Nephron progenitor cell (in vitro differentiated cells): ENCODE measurements around the gene KRT222.

ENCODE experiments used
- DNase-seq: peaks from one replicate; pipeline ENCODE4 v3.0.0; 2021
- H3K27ac Mint-ChIP-seq: 2 replicates; pipeline ENCODE4 v1.8.0; 2021; ENCODE audit warnings: mild to moderate bottlenecking, moderate library complexity, mixed read lengths
- H3K27me3 Mint-ChIP-seq: 2 replicates; pipeline ENCODE4 v1.8.0; 2021; ENCODE audit warnings: mild to moderate bottlenecking, low read depth, mixed read lengths; ENCODE audit not compliant: poor library complexity
- H3K36me3 Mint-ChIP-seq: 2 replicates; pipeline ENCODE4 v1.8.0; 2021; ENCODE audit warnings: low read depth, mixed read lengths
- H3K4me1 Mint-ChIP-seq: 2 replicates; pipeline ENCODE4 v1.8.0; 2021; ENCODE audit warnings: mixed read lengths
- H3K4me3 Mint-ChIP-seq: 2 replicates; pipeline ENCODE4 v1.8.0; 2021; ENCODE audit warnings: mild to moderate bottlenecking, moderate library complexity, mixed read lengths
- H3K9me3 Mint-ChIP-seq: 2 replicates; pipeline ENCODE4 v1.8.0; 2021; ENCODE audit warnings: mild to moderate bottlenecking, moderate library complexity, mixed read lengths
- CTCF ChIP-seq: fragments of 200-600 bp; sonication (generic); IDR thresholded peaks from 2 replicates; pipeline ENCODE4 v1.5.0; 2021; ENCODE audit warnings: antibody characterized with exemption

The KRT222 gene

GRCh38 chr17:40699853-40700252, 34.9 kb upstream of the KRT222 start:
- no peaks in the 10 kb centered on the region for H3K9me3 Mint-ChIP-seq
- DNase-seq, result no peak
- peaks cover 12% of the 10 kb centered on the region for H3K4me1 Mint-ChIP-seq
- no peak overlapping the region for H3K27ac Mint-ChIP-seq
- H3K36me3 Mint-ChIP-seq, result no peaks in the 10 kb centered on the region
- H3K27me3 Mint-ChIP-seq, result peaks cover 31% of the 10 kb centered on the region
- TF ChIP-seq CTCF, result no peak
- no peak overlapping the region for H3K4me3 Mint-ChIP-seq

DNA sequence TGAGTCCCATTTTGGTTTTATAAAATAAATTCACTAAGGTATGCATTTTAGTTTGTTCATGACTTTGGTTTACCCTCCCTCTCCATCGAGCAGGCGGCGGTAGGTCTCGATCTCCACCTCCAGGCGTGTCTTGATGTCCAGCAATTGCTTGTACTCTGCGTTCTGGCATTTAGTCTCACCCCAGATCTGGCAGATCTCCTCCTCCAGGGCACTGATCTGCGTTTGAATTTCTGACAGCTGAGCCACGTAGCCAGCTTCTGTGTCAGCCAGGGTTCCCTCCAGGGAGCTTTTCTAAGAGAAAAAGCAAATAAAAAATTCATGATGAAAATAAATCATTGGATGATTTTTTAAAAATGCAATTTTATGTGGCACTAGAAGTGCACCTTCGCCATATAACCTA, 34.4 kb upstream of the KRT222 start:
- no peaks in the 10 kb centered on the region for H3K9me3 Mint-ChIP-seq
- DNase-seq, result no peak
- H3K27me3 Mint-ChIP-seq, result peaks cover 28% of the 10 kb centered on the region
- TF ChIP-seq CTCF, result no peak
- no peaks in the 10 kb centered on the region for H3K36me3 Mint-ChIP-seq
- H3K4me1 Mint-ChIP-seq, result peaks cover 12% of the 10 kb centered on the region
- H3K4me3 Mint-ChIP-seq, result no peak overlapping the region
- H3K27ac Mint-ChIP-seq, result no peak overlapping the region

DNA sequence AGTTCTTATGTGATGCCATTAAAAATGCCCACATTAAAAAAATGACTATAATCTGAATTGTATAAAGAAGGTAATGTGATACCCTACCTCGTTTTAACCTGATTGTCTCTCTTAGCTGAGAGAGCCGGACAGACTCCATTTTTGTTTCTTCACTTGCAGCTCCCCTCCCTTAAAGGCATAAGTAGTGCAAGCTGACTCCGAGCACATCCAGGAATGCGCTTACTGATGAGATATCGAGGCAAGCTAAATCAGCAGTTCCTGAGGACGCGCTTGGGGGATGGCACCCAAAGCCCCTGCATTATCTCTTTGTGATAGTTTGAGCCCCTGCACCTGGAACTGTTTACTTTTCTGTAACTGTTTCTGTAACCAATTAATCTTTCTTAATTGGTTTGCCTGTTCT, 32.3 kb upstream of the KRT222 start:
- Mint-ChIP-seq H3K4me1 (peaks cover 12% of the 10 kb centered on the region), H3K27ac (no peak overlapping the region), H3K4me3 (no peak overlapping the region), H3K9me3 (no peaks in the 10 kb centered on the region), H3K27me3 (peaks cover 35% of the 10 kb centered on the region), H3K36me3 (no peaks in the 10 kb centered on the region)
- DNase-seq, result no peak
- TF ChIP-seq CTCF, result no peak

GRCh38 chr17:40696651-40697072, 31.7 kb upstream of the KRT222 start:
- H3K36me3 Mint-ChIP-seq, result no peaks in the 10 kb centered on the region
- no peaks in the 10 kb centered on the region for H3K9me3 Mint-ChIP-seq
- DNase-seq, result no peak
- peaks cover 36% of the 10 kb centered on the region for H3K27me3 Mint-ChIP-seq
- no peak overlapping the region for H3K27ac Mint-ChIP-seq
- peaks cover 12% of the 10 kb centered on the region for H3K4me1 Mint-ChIP-seq
- TF ChIP-seq CTCF, result no peak
- no peak overlapping the region for H3K4me3 Mint-ChIP-seq

- peaks cover 36% of the 10 kb centered on the region for H3K27me3 Mint-ChIP-seq
These were observed 31.0 kb upstream of the KRT222 start for GRCh38 chr17:40695874-40696472.

More at GRCh38 chr17:40695874-40696472, 31.0 kb upstream of the KRT222 start:
- H3K4me1 Mint-ChIP-seq, result peaks cover 12% of the 10 kb centered on the region
- no peak for DNase-seq
- no peak overlapping the region for H3K4me3 Mint-ChIP-seq
- H3K9me3 Mint-ChIP-seq, result no peaks in the 10 kb centered on the region
- no peak overlapping the region for H3K27ac Mint-ChIP-seq
- no peak for TF ChIP-seq CTCF
- H3K36me3 Mint-ChIP-seq, result no peaks in the 10 kb centered on the region
